Measurements from ENCODE around the gene GAPDHS. TPM values are rescaled to one million over a fixed set of nuclear protein-coding genes. Genes with fewer than 3 reads are reported as not detected.
A peak's percentile ranks its signal among the peaks of the same experiment; 100 is the strongest.

Gene GAPDHS
- total RNA-seq, 1 experiment from 2014 or later = not detected

- DNase-seq (ENCODE audit: low read depth) = no peak
Observed at GRCh38 chr19:35556846-35557538, 23.7 kb downstream of the GAPDHS start.

- DNase-seq (ENCODE audit: low read depth) = peak; percentile 82
Observed at GRCh38 chr19:35557539-35558399, 24.5 kb downstream of the GAPDHS start.

DNA sequence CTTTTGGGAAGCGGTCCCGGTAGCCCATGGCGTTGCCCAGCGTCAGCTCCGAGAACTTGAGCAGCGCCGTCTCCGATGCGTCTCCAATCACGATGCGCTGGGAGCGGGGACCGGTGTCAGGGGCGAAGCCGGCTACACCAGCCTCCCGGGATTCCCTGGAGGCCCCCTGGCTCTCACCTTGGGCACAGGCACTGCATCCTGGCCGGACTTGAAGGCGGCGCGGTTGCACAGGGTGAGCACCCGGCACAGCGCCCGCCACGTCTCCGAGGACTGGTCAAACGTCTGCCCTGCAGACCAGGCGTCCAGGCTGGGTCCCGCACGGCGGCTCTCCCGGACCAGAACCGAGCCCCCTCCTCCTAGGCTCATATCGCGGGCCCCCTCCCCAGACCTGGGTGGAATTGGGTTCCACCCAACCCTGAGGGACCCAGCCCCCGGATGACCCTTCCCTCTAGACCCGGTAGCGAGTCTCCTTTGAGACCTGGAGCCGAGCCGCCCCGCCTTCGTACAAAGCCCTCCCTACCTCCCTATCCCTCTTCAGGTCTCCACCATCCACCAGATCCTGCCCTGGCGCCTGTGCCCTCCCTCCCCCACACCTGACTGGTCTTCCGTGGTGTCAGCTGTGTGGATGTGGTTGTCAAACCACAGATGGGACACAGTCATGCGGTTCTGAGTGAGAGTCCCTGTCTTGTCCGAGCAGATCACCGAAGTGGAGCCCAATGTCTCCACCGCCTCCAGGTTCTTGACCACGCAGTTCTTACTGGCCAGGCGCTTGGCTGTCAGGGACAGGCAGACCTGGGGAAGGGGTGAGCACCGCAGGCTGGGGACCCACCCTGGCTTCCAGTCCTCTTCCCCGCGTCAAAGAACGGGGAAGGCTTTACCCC, 25.4 kb downstream of the GAPDHS start:
- DNase-seq (ENCODE audit: low read depth) = no peak

- no peak for DNase-seq (ENCODE audit: low read depth)
Observed at GRCh38 chr19:35559281-35559659, 26.0 kb downstream of the GAPDHS start.

GRCh38 chr19:35559781-35560180, 26.5 kb downstream of the GAPDHS start:
- DNase-seq (ENCODE audit: low read depth) = no peak

DNA sequence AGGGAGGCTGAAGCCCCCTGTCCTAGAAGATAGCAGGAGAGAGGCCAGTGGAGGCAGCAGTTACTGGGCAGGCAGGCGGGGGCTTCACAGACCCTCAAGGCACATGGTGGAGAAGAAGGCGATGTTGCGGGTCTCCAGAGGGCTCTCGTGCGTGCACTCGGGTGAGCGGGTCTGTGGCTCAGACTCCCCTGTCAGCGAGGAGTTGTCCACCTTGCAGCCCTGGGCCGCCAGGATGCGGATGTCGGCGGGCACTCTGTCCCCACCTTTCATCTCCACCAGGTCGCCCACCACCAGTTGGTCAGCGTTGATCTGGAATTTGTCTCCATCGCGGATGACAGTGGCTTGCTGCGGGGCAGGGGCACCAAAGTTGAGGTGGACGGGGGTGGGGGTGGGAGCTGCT, 27.0 kb downstream of the GAPDHS start:
- no peak for DNase-seq (ENCODE audit: low read depth)

DNA sequence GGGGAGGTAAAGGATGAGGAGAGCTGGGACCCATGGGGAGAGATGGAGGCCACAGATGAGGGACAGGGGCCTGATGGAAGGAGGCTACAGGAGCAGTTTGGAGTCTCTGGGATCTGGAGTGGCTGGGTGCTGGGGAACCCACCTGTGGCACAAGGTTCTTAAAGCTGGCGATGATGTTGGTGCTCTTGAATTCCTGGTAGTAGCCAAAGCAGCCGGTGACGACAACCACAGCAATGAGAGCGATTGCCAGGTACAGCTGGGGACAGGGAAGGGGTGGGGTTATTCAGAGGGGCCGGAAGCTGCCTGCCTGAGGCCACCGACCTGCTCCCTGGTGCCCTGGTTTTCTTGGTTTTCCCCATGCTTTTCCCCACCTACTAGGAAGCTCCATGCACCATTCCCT, 27.4 kb downstream of the GAPDHS start:
- no peak for DNase-seq (ENCODE audit: low read depth)

- no peak for DNase-seq (ENCODE audit: low read depth)
Observed at GRCh38 chr19:35561436-35561835, 28.2 kb downstream of the GAPDHS start.

DNA sequence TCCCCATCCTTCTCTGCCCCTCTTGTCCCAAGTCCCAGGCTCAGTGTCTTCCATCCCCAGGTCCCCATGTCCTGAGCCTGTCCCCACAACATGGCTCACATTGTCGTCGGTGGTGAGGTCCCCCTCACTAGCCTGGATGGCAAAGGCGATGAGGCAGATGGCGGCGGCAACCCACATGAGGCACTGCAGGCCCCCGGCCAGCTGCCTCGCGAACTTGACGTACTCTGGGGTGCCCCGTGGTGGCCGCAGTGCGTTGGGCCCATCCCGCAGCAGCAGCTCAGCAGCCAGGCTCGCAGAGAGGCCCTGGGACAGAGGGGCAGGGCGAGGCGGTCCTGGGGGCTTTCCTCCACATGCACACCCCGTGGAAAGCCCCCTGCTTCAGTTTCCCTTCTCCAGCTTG, 29.1 kb downstream of the GAPDHS start:
- no peak for DNase-seq (ENCODE audit: low read depth)

DNA sequence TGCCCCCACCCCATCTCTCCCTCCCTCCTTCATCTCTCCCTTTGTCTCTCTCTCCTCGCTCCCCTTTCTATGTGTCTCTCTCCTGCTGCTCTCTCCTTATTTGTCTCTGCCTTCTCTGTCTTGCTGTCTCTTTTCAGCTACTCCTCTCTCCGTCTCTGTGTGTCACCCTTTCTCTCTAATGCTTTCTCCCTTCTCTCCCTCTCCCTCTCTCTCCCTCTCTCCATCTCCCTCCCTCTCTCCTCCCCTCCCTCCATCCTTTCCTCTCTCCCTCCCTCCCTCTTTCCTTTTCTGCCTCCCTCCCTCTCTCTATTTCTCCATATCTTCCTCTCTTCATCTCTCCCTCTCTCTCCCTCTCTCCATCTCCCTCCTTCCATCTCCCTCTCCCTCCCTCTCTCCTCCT, 29.5 kb downstream of the GAPDHS start:
- DNase-seq (ENCODE audit: low read depth) = no peak

- no peak for DNase-seq (ENCODE audit: low read depth)
Observed at GRCh38 chr19:35563207-35563829, 30.1 kb downstream of the GAPDHS start, which contains the start of gene ATP4A. Gene ATP4A (minus strand): TSS chr19:35563658. CDS start chr19:35563629, 29 bp downstream.

- no peak for DNase-seq (ENCODE audit: low read depth)
Observed at GRCh38 chr19:35565016-35565856, 32.0 kb downstream of the GAPDHS start.

GRCh38 chr19:35566738-35567137, 33.5 kb downstream of the GAPDHS start:
- DNase-seq (ENCODE audit: low read depth) = no peak

- DNase-seq (ENCODE audit: low read depth) = no peak
Observed at GRCh38 chr19:35569281-35569781, 36.1 kb downstream of the GAPDHS start.

DNA sequence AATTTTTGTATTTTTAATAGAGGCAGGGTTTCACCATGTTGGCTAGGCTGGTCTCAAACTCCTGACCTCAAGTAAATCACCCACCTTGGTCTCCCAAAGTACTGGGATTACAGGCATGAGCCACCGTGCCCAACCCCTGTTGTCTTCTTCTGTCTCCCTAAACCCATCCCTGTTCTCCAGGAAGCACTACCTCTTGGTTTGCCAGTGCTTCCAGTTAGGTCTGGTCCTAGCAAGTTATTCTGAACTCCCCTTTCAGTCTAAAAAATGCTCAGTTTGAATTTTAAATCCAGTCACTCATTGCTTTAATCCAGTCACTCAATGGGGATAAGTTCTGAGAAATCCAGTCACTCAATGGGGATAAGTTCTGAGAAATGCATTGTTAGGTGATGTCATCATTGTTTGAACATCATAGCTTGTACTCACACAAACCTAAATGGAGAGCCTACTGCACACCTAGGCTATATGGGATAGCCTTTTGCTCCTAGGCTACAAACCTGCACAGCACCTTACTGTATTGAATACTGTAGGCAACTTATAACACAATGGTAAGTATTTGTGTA, 38.2 kb downstream of the GAPDHS start:
- no peak for DNase-seq (ENCODE audit: low read depth)

- DNase-seq (ENCODE audit: low read depth) = no peak
Observed at GRCh38 chr19:35577918-35578317, 44.7 kb downstream of the GAPDHS start.

DNA sequence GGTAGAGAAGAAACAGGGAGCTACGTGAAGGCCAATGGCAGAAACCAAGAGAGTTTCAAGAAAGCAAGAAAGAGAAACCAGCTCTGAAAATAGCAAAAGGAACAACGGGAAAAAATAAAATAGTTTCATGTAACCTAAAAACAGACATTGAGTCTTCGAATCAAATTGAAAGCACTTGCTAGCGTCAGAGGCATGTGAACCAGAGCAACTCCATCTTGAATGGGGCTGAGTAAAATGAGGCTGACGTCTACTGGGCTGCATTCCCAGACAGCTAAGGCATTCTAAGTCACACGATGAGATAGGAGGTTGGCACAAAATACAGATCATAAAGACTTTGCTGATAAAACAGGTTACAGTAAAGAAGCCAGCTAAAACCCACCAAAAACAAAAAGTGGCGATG, 45.5 kb downstream of the GAPDHS start:
- no peak for DNase-seq (ENCODE audit: low read depth)

DNA sequence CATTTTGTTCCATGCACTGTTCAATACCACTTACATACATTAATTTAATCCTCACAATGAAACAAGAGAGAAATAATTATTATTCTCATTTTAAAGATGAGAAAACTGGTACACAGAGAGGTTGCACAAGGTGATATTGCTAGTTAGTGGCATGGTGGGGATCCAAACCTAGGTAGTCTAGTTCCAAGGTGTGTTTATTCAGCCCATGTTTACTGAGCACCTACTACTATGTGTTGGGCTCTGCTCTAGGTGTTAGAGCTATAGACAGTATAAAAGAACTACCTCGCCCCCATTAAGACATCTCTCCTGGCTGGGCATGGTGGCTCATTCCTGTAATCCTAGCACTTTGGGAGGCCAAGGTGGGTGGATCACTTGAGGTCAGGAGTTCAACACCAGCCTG, 49.5 kb downstream of the GAPDHS start:
- DNase-seq (ENCODE audit: low read depth) = no peak

DNA sequence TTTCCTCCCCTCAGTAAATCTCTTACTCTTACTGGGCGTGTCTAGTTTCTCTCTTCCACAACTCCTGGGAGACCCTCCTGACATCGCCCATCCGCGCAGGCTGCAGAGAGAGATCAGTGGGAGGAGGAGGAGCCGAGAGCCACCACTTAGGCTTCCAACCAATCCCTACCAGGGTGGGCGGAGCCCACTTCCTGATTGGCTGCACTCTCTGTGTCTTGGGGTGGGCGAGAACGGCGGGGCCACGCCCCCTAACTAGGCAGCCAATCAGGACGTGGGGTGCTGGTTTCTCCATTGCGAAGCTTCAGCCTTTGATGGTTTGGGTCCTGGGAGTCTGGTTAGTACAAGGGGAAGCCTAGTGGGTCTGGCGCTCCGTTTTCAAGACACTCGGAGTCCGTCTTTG, 52.6 kb downstream of the GAPDHS start, which contains the start of gene PMIS2:
Gene PMIS2 (plus strand): TSS at position 326 of the 400 bp plus-strand sequence. CDS start 87 bp downstream, outside the sequence.
- DNase-seq (ENCODE audit: low read depth) = peak; percentile 18

DNA sequence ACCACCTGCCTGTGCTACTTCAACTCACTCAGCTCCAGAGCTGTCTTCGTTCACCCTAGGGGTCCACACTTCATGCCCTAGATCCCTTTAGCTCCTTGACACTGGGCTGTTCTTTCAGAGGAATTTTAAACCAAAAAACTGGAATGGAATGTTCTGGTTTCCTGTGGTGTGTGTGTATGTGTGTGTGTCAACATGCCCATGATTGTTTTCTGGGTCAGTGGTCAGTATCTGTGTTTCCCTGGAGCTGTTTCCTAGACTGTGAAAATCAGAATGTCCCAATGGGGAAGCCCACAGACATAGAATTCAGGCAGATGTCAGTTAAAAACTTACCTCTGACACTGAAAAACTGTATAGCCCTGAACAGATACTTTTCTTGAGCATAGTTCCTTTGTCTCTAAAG, 54.1 kb downstream of the GAPDHS start:
- DNase-seq (ENCODE audit: low read depth) = no peak

All from Daoy (cell line).